ENCODE data around the gene SLC35A5.

SLC35A5 gene

GRCh38 chr3:112598731-112599130 is 36.9 kb downstream of the SLC35A5 start:
- TF ChIP-seq GATA2 (IDR thresholded peaks at IDR 0.05; ENCODE audit: low read depth, low read length): no peak
- no peak for TF ChIP-seq GATA3 (IDR thresholded peaks at IDR 0.05; ENCODE audit: low read depth, low read length)

GRCh38 chr3:112602217-112602838 is 40.5 kb downstream of the SLC35A5 start:
- TF ChIP-seq GATA2 (IDR thresholded peaks at IDR 0.05; ENCODE audit: low read depth, low read length): no peak

GRCh38 chr3:112604536-112604935 is 42.7 kb downstream of the SLC35A5 start:
- no peak for TF ChIP-seq GATA3 (IDR thresholded peaks at IDR 0.05; ENCODE audit: low read depth, low read length)
- TF ChIP-seq GATA2 (IDR thresholded peaks at IDR 0.05; ENCODE audit: low read depth, low read length): no peak

- TF ChIP-seq GATA2 (IDR thresholded peaks at IDR 0.05; ENCODE audit: low read depth, low read length): no peak
- TF ChIP-seq GATA3 (IDR thresholded peaks at IDR 0.05; ENCODE audit: low read depth, low read length): no peak
These were observed 43.4 kb downstream of the SLC35A5 start for GRCh38 chr3:112605285-112605684.

- TF ChIP-seq GATA3 (IDR thresholded peaks at IDR 0.05; ENCODE audit: low read depth, low read length): no peak
- TF ChIP-seq GATA2 (IDR thresholded peaks at IDR 0.05; ENCODE audit: low read depth, low read length): no peak
These were observed 44.3 kb downstream of the SLC35A5 start for GRCh38 chr3:112606098-112606497.

- no peak for TF ChIP-seq GATA3 (IDR thresholded peaks at IDR 0.05; ENCODE audit: low read depth, low read length)
- no peak for TF ChIP-seq GATA2 (IDR thresholded peaks at IDR 0.05; ENCODE audit: low read depth, low read length)
These were observed 46.0 kb downstream of the SLC35A5 start for GRCh38 chr3:112607863-112608262.

- no peak for TF ChIP-seq GATA3 (IDR thresholded peaks at IDR 0.05; ENCODE audit: low read depth, low read length)
- no peak for TF ChIP-seq GATA2 (IDR thresholded peaks at IDR 0.05; ENCODE audit: low read depth, low read length)
These were observed 48.3 kb downstream of the SLC35A5 start for GRCh38 chr3:112610121-112610520.

- TF ChIP-seq GATA2 (IDR thresholded peaks at IDR 0.05; ENCODE audit: low read depth, low read length): no peak
- TF ChIP-seq GATA3 (IDR thresholded peaks at IDR 0.05; ENCODE audit: low read depth, low read length): no peak
These were observed 50.1 kb downstream of the SLC35A5 start for GRCh38 chr3:112611752-112612515.

GRCh38 chr3:112615989-112616731 is 54.3 kb downstream of the SLC35A5 start:
- no peak for TF ChIP-seq GATA2 (IDR thresholded peaks at IDR 0.05; ENCODE audit: low read depth, low read length)
- no peak for TF ChIP-seq GATA3 (IDR thresholded peaks at IDR 0.05; ENCODE audit: low read depth, low read length)

- TF ChIP-seq GATA3 (IDR thresholded peaks at IDR 0.05; ENCODE audit: low read depth, low read length): no peak
- no peak for TF ChIP-seq GATA2 (IDR thresholded peaks at IDR 0.05; ENCODE audit: low read depth, low read length)
These were observed 55.4 kb downstream of the SLC35A5 start for GRCh38 chr3:112617285-112617684.

GRCh38 chr3:112619295-112619694 is 57.5 kb downstream of the SLC35A5 start:
- TF ChIP-seq GATA3 (IDR thresholded peaks at IDR 0.05; ENCODE audit: low read depth, low read length) (no peak), GATA2 (IDR thresholded peaks at IDR 0.05; ENCODE audit: low read depth, low read length) (no peak)

GRCh38 chr3:112623213-112623612 is 61.4 kb downstream of the SLC35A5 start:
- TF ChIP-seq GATA2 (IDR thresholded peaks at IDR 0.05; ENCODE audit: low read depth, low read length) (no peak), GATA3 (IDR thresholded peaks at IDR 0.05; ENCODE audit: low read depth, low read length) (no peak)

- TF ChIP-seq GATA3 (IDR thresholded peaks at IDR 0.05; ENCODE audit: low read depth, low read length) (no peak), GATA2 (IDR thresholded peaks at IDR 0.05; ENCODE audit: low read depth, low read length) (no peak)
These were observed 61.9 kb downstream of the SLC35A5 start for GRCh38 chr3:112623717-112624116.

- TF ChIP-seq GATA3 (IDR thresholded peaks at IDR 0.05; ENCODE audit: low read depth, low read length) (no peak), GATA2 (IDR thresholded peaks at IDR 0.05; ENCODE audit: low read depth, low read length) (no peak)
These were observed 65.6 kb downstream of the SLC35A5 start for GRCh38 chr3:112627419-112627818.

Data from SH-SY5Y (cell line).